Measurements from ENCODE around the gene CACNG1. TPM values are rescaled to one million over a fixed set of nuclear protein-coding genes. Genes with fewer than 3 reads are reported as not detected.

The CACNG1 gene
- total and polyA plus RNA-seq, 2 donors (not counting 3 experiments of a cell fraction or from before 2014, with no cell fraction given): not detected

- Histone ChIP-seq H3K27ac (ENCODE audit: insufficient read depth, low read depth, low read length) (no peak overlapping the region), H3K9me1 (replicated peaks; ENCODE audit: control insufficient read depth, extremely low read depth, insufficient read depth, low read length) (no peaks in the 10 kb centered on the region), H3K9me3 (replicated peaks; ENCODE audit: control insufficient read depth, insufficient read depth, low read length) (no peaks in the 10 kb centered on the region), H3K9ac (replicated peaks; ENCODE audit: extremely low read depth, insufficient read depth, low read length) (no peak overlapping the region), H3K4me2 (ENCODE audit: insufficient read depth, low read length) (no peak overlapping the region), H2AFZ (ENCODE audit: low read depth, low read length) (no peak overlapping the region), H3K36me3 (ENCODE audit: control insufficient read depth in 2 of 2, extremely low read depth in 1 of 2, insufficient read depth in 2 of 2, low read length in 2 of 2) (no peaks in the 10 kb centered on the region), H4K20me1 (replicated peaks; ENCODE audit: control insufficient read depth, extremely low read depth, insufficient read depth, low read length) (no peaks in the 10 kb centered on the region), H3K4me3 (replicated peaks in 1 of 3; ENCODE audit: insufficient read depth in 1 of 3, low read depth in 1 of 3, low read length in 3 of 3) (no peak overlapping the region), H3K27me3 (ENCODE audit: control insufficient read depth in 2 of 2, insufficient read depth in 2 of 2, low read length in 2 of 2) (no peaks in the 10 kb centered on the region), H3K79me2 (ENCODE audit: control insufficient read depth, insufficient read depth, low read length) (no peaks in the 10 kb centered on the region), H3K4me1 (ENCODE audit: control insufficient read depth, extremely low read depth, insufficient read depth, low read length) (no peaks in the 10 kb centered on the region)
- ChIA-PET CTCF (no interaction called here), POLR2A (no interaction called here)
- no peak for TF ChIP-seq JUN (IDR thresholded peaks at IDR 0.05; ENCODE audit: borderline replicate concordance, insufficient read depth, insufficient read length, low read depth)
- TF ChIP-seq MAX (IDR thresholded peaks at IDR 0.05; ENCODE audit: insufficient read depth, insufficient read length): no peak
- TF ChIP-seq FOS (IDR thresholded peaks at IDR 0.05; ENCODE audit: borderline replicate concordance, insufficient read depth, low read length): no peak
- no peak for TF ChIP-seq POLR2AphosphoS5 (IDR thresholded peaks at IDR 0.05; ENCODE audit: insufficient read depth, low read depth, low read length)
- no peak for TF ChIP-seq MYC (IDR thresholded peaks at IDR 0.05; ENCODE audit: low read depth, low read length)
- TF ChIP-seq CTCF (IDR thresholded peaks at IDR 0.05; ENCODE audit: extremely low read depth in 1 of 2, insufficient read depth in 1 of 2, low read depth in 1 of 2, low read length in 2 of 2): no peak
- TF ChIP-seq POLR2A (IDR thresholded peaks at IDR 0.05; ENCODE audit: low read depth, low read length): no peak
- TF ChIP-seq GATA2 (IDR thresholded peaks at IDR 0.05; ENCODE audit: insufficient read depth, insufficient read length, low read depth, low read length): no peak
- TF ChIP-seq EZH2 (IDR thresholded peaks at IDR 0.05; ENCODE audit: borderline replicate concordance, low read depth, low read length, severe bottlenecking): no peak
- DNase-seq (ENCODE audit: low read depth, low spot score) (no peak), FAIRE-seq (no peak)
- intact Hi-C loops (cut with micrococcal nuclease) (no loop called here), dilution Hi-C loops (cut with MboI; ENCODE audit: extremely low pct_ligation_motif_present, low sequenced_read_pairs) (no loop called here)
- BruUV-seq (replicated peaks): no TSS peak
Measured at GRCh38 chr17:67008101-67008500, 36.3 kb upstream of the CACNG1 start.

All from endothelial cell of umbilical vein (primary cell).